Suppressor macrophage treated with lipopolysaccharide for 1 hour (primary cell): ENCODE results near the gene NDST1.
"Not testable (repeated sequence)": the region's sequence is repeated elsewhere in the genome, so short reads cannot be mapped to it uniquely, and the experiment has no call there.

Experiments used
- DNase-seq, 3 donors: peaks; one replicate each; pipeline ENCODE4 v3.0.0-alpha.2; 2020 to 2022

Gene NDST1

GRCh38 chr5:150507474-150508276, at the start of gene NDST1:
NDST1 (plus strand) TSS chr5:150508131; CDS start chr5:150521255, 13,124 bp downstream.
- no peak for DNase-seq

GRCh38 chr5:150458802-150459557, 49.0 kb upstream of the NDST1 start:
- DNase-seq, result peak; percentile 74 to 86 (median 81)

- DNase-seq, result no peak
Measured at GRCh38 chr5:150460781-150461180, 47.1 kb upstream of the NDST1 start.

GRCh38 chr5:150461231-150461630, 46.7 kb upstream of the NDST1 start:
- no peak for DNase-seq

GRCh38 chr5:150464554-150465012, 43.3 kb upstream of the NDST1 start:
- no peak for DNase-seq

- no peak for DNase-seq
Measured at GRCh38 chr5:150465927-150466326, 42.0 kb upstream of the NDST1 start.

GRCh38 chr5:150468206-150468605, 39.7 kb upstream of the NDST1 start:
- no peak for DNase-seq

- DNase-seq, result no peak
Measured at GRCh38 chr5:150469718-150470469, 38.0 kb upstream of the NDST1 start.

GRCh38 chr5:150473673-150474358, 34.1 kb upstream of the NDST1 start:
- no peak for DNase-seq

GRCh38 chr5:150476568-150476967, 31.4 kb upstream of the NDST1 start:
- not testable (repeated sequence) for DNase-seq

- DNase-seq, result no peak
Measured at GRCh38 chr5:150479416-150479815, 28.5 kb upstream of the NDST1 start.

- DNase-seq, result no peak
Measured at GRCh38 chr5:150481708-150481965, 26.3 kb upstream of the NDST1 start.

- no peak for DNase-seq
Measured at GRCh38 chr5:150481972-150482406, 25.9 kb upstream of the NDST1 start.

GRCh38 chr5:150484964-150485692, 22.8 kb upstream of the NDST1 start:
- DNase-seq, result no peak

GRCh38 chr5:150485693-150486401, 22.1 kb upstream of the NDST1 start:
- DNase-seq, result peak; percentile 55 to 75 (median 56)

GRCh38 chr5:150486402-150487198, 21.3 kb upstream of the NDST1 start:
- DNase-seq, result peak in 2 of 3 donors; percentile 53 to 78

GRCh38 chr5:150487199-150488061, 20.5 kb upstream of the NDST1 start:
- DNase-seq, result peak; percentile 45 to 81 (median 68)

- DNase-seq, result peak; percentile 70 to 85 (median 77)
Measured at GRCh38 chr5:150488519-150489359, 19.2 kb upstream of the NDST1 start.
